Measurements from ENCODE around the gene RELB.
"Not testable (repeated sequence)": the region's sequence is repeated elsewhere in the genome, so short reads cannot be mapped to it uniquely, and the experiment has no call there.

Gene RELB

GRCh38 chr19:44990966-44991365, 10.3 kb upstream of the RELB start:
- H3K4me3 ChIP-seq (ENCODE audit: control insufficient read depth, low read depth, low read length): no peak overlapping the region
- TF ChIP-seq, protein P1, sequence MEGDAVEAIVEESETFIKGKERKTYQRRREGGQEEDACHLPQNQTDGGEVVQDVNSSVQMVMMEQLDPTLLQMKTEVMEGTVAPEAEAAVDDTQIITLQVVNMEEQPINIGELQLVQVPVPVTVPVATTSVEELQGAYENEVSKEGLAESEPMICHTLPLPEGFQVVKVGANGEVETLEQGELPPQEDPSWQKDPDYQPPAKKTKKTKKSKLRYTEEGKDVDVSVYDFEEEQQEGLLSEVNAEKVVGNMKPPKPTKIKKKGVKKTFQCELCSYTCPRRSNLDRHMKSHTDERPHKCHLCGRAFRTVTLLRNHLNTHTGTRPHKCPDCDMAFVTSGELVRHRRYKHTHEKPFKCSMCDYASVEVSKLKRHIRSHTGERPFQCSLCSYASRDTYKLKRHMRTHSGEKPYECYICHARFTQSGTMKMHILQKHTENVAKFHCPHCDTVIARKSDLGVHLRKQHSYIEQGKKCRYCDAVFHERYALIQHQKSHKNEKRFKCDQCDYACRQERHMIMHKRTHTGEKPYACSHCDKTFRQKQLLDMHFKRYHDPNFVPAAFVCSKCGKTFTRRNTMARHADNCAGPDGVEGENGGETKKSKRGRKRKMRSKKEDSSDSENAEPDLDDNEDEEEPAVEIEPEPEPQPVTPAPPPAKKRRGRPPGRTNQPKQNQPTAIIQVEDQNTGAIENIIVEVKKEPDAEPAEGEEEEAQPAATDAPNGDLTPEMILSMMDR (conservative IDR thresholded peaks at IDR 0.05; ENCODE audit: control insufficient read depth, insufficient read depth, low read depth, low read length): no peak
- no peak for DNase-seq (ENCODE audit: low read depth)

DNA sequence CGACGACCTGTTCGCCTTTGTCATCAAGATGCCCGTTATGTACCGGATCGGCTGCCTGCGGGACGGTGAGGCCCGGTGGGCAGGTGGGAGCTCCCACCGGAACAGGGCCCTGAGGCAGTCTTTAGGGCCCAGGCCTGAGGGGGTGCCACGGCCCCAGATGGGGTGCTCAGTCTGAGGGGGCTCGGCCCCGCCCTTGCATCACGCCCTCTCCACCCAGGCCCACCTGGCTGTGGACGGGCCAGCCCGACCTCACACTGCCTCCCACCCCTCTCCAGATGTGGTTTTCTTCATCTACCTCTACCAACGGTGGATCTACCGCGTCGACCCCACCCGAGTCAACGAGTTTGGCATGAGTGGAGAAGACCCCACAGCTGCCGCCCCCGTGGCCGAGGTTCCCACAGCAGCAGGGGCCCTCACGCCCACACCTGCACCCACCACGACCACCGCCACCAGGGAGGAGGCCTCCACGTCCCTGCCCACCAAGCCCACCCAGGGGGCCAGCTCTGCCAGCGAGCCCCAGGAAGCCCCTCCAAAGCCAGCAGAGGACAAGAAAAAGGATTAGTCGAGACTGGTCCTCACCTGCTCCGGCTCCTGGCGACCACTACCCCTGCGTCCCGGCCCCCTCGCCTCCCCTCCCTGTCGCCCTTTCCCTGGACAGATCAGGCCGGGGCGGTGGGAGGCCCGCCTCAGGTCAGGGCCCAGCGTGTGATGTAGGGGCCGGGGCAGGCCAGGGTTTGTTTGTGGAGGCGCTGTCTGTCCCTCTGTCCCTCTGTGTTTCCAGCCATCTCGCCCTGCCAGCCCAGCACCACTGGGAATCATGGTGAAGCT, 8.7 kb upstream of the RELB start:
- no peak overlapping the region for H3K4me3 ChIP-seq (ENCODE audit: control insufficient read depth, low read depth, low read length)
- TF ChIP-seq, protein P1 (conservative IDR thresholded peaks at IDR 0.05; ENCODE audit: control insufficient read depth, insufficient read depth, low read depth, low read length): no peak
- no peak for DNase-seq (ENCODE audit: low read depth)

DNA sequence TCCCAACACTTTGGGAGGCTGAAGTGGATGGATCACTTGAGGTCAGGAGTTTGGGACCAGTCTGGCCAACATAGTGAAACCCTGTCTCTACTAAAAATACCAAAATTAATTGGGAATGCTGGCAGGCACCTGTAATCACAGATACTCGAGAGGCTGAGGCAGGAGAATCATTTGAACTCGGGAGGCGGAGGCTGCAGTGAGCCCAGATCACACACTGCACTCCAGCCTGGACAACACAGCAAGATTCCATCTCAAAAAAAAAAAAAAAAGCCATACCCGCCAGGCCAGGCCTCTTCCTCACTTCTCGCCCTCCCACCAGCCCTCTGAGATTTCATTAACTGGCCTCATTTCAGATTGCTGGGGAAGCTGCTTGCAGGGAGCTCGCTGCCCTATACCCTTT, 7.7 kb upstream of the RELB start:
- DNase-seq (ENCODE audit: low read depth): no peak
- TF ChIP-seq, protein P1 (conservative IDR thresholded peaks at IDR 0.05; ENCODE audit: control insufficient read depth, insufficient read depth, low read depth, low read length): no peak
- no peak overlapping the region for H3K4me3 ChIP-seq (ENCODE audit: control insufficient read depth, low read depth, low read length)

- no peak overlapping the region for H3K4me3 ChIP-seq (ENCODE audit: control insufficient read depth, low read depth, low read length)
- TF ChIP-seq, protein P1 (conservative IDR thresholded peaks at IDR 0.05; ENCODE audit: control insufficient read depth, insufficient read depth, low read depth, low read length): no peak
- DNase-seq (ENCODE audit: low read depth): no peak
These were observed 7.2 kb upstream of the RELB start for GRCh38 chr19:44993926-44994537.

DNA sequence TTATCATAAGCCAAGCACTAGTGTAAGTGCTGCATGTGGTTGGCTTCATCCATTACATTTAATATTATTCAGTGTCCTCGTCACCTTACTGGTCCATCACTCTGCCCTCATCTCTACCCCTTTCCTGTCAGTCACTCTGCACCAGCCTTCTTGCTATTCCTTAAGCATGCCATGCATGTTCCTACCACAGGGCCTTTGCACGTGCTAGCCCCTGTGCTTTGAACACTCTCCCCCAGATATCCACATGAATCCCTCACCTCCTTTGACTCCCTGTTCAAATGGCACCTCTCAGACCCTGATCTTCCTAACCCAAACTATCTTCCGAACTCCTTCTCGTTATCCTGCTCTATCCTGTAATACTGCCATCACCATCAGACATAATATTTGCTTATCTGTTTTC, 3.2 kb upstream of the RELB start:
- DNase-seq (ENCODE audit: low read depth): no peak
- TF ChIP-seq, protein P1 (conservative IDR thresholded peaks at IDR 0.05; ENCODE audit: control insufficient read depth, insufficient read depth, low read depth, low read length): no peak
- H3K4me3 ChIP-seq (ENCODE audit: control insufficient read depth, low read depth, low read length): no peak overlapping the region

DNA sequence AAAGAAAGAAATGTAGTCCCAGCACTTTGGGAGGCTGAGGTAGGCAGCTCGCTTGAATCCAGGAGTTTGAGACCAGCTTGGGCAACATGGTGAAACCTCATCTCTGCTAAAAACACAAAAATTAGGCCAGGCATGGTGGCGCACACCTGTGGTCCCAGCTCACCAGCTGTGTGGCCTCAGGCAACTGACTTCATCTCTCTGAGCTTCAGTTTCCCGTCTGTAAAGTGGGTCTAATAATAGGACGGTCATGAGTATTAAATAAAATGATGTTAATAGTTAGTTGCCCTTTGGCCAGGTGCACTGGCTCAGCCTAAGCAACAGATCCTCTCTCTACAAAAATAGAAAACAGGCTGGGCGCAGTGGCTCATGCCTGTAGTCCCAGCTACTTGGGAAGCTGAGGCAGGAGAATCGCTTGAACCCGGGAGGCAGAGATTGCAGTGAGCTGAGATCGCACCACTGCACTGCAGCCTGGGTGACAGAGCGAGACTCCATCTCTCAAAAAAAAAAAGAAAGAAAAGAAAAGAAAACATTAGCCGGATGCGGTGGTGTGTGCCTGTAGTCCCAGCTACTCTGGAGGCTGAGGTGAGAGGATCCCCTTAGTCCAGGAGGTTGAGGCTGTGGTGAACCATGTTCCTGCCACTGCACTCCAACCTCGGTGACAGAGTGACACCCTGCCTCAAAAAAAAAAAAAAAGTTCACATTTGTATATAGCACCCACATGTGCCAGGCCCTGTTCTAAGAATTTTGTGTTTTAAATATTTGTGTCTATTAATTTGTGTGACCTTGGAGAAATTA, 1.9 kb upstream of the RELB start:
- H3K4me3 ChIP-seq (ENCODE audit: control insufficient read depth, low read depth, low read length); DNase-seq (ENCODE audit: low read depth): not testable (repeated sequence)

DNA sequence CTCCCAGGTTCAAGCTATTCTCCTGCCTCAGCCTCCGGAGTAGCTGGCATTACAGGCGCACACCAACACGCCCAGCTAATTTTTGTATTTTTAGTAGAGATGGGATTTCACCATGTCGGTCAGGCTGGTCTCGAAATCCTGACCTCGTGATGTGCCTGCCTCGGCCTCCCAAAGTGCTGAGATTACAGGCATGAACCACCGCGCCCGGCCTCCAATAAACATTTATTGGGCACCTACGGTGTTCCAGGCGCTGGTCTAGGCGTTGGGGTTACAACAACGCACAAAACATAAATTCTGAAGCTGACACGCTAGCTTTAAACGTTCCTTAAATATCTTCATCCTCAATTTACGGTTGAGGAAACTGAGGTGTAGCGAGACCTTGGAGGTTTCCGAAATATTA, 599 bp upstream of the RELB start:
- peak overlapping the region; percentile 44 for H3K4me3 ChIP-seq (ENCODE audit: control insufficient read depth, low read depth, low read length)
- DNase-seq (ENCODE audit: low read depth): not testable (repeated sequence)
